Heart left ventricle (tissue), 16 donors: ENCODE results near the gene NEK7. TPM values are rescaled to one million over a fixed set of nuclear protein-coding genes. Genes with fewer than 3 reads are reported as not detected.
"Not testable (repeated sequence)": the region's sequence is repeated elsewhere in the genome, so short reads cannot be mapped to it uniquely, and the experiment has no call there.

Experiments
- ATAC-seq, 4 donors: fragments of 200-7000 bp; cut with Tn5 transposase; one replicate each; pipeline ENCODE4 v1.9.1; 2020 to 2022; ENCODE audit warnings: moderate library complexity in 4 of 4, mild to moderate bottlenecking in 3 of 4, moderate number of reproducible peaks in 1 of 4
- DNase-seq, 5 donors: peaks; one replicate each; pipeline ENCODE4 v3.0.0-alpha.2; 2020
- H3K27ac ChIP-seq, 12 donors: fragments of 200-600 bp; sonication (generic) in 4 of 12; one replicate each; pipeline versions ENCODE4 v1.5.0 to v1.8.0; 2016 to 2022; ENCODE audit warnings: mild to moderate bottlenecking in 2 of 12
- H3K27me3 ChIP-seq, 9 donors: fragments of 200-600 bp; sonication (generic) in 2 of 9; one replicate each; pipeline versions ENCODE4 v1.5.1 to v1.8.0; 2016 to 2022; ENCODE audit warnings: mild to moderate bottlenecking in 3 of 9
- H3K36me3 ChIP-seq, 9 donors: fragments of 200-600 bp; sonication (generic) in 2 of 9; one replicate each; pipeline versions ENCODE4 v1.5.0 to v1.8.0; 2018 to 2022; ENCODE audit warnings: mild to moderate bottlenecking in 2 of 9
- H3K4me1 ChIP-seq, 12 donors: fragments of 200-600 bp; sonication (generic) in 4 of 12; one replicate each; pipeline versions ENCODE4 v1.5.0 to v1.8.0; 2016 to 2022; ENCODE audit warnings: mild to moderate bottlenecking in 3 of 12
- H3K4me3 ChIP-seq, 12 donors: fragments of 200-600 bp; sonication (generic) in 4 of 12; one replicate each; pipeline versions ENCODE4 v1.5.0 to v1.8.0; 2017 to 2022; ENCODE audit warnings: mild to moderate bottlenecking in 9 of 12, moderate library complexity in 4 of 12
- H3K9me3 ChIP-seq, 12 donors: fragments of 200-600 bp; sonication (generic) in 4 of 12; one replicate each; pipeline versions ENCODE4 v1.5.0 to v1.8.0; 2016 to 2022; ENCODE audit warnings: mild to moderate bottlenecking in 1 of 12
- POLR2A ChIP-seq, 2 donors: fragments of 450-650 bp; IDR thresholded peaks; one replicate each; pipeline ENCODE4 v1.6.1; 2017; ENCODE audit warnings: antibody characterized with exemption in 2 of 2, mild to moderate bottlenecking in 2 of 2, moderate library complexity in 2 of 2
- WGBS, 4 donors: extraction: QIAGEN DNeasy Blood & Tissue Kit in 2 of 4; methylation state at CpG; one replicate each; pipeline versions ENCODE4 v1.1.5 to v1.1.7; 2013 to 2018; 5-methylcytosine and 5-hydroxymethylcytosine counted together
- intact Hi-C, 10 donors: fragments of 100-400 bp; cut with DNase I; formaldehyde crosslinking; loops; one replicate each; pipeline versions ENCODE4 v1.11.1 to v1.14.2; 2022
- polyA plus RNA-seq, 2 donors: library from polyadenylated mRNA; stranded (reverse); fragments of 200-250 nt; gene quantifications; one replicate each; pipeline ENCODE4 v1.2.3, GENCODE V29; 2013
- total RNA-seq, 9 donors: library from RNA; depleted of rRNA in 2 of 9; stranded (reverse); fragments of >200 nt in 2 of 9; fragmentation: NEBNext Ultra II Directional in 3 of 9; extraction: Animal tissue kit (Norgen Biotek cat#: 25700) in 3 of 9; gene quantifications; one replicate each; pipeline versions ENCODE4 v1.1.0 to v1.2.4, GENCODE V29; 2016 to 2023
- TF ChIP-seq, protein P1 (sequence below), 12 donors: fragments of 200-600 bp; sonication (generic) in 4 of 12; IDR thresholded peaks; one replicate each; pipeline versions ENCODE4 v1.5.0 to v1.8.0; 2018 to 2022; ENCODE audit warnings: antibody characterized with exemption in 12 of 12, mild to moderate bottlenecking in 5 of 12
- donor health status: ischemic (EF 13 %, LVEDD 7.1; RV severe dilation, severe dysfunction).
- donor health status: healthy with polysubstance abuse.
- donor health status: DM: no; HTN: yes; CAD: no.
- donor health status: DM: no; HTN: no; CAD: no.
- donor health status: ischemic (EF 25% LVEDD 6.9; RV normal size, moderate dysfunction).
- donor health status: ischemic (EF 25% LVEDD 5.7; RV mildly dilated, moderate dysfunction).
- donor health status: healthy.
- donor health status: DM: yes; HTN: yes; CAD: no.
- donor health status: ischemic (EF 35%, LVEDD 5.7; RV mildly dilated, moderate dysfunction).
- donor health status: nonischemic (EF 11% LVEDD 7.7; RV severe dilation, severe dysfunction).
- donor health status: DM: yes; HTN: yes; CAD: no.
- donor health status: PGD.
- donor health status: ischemic (EF 29% LVEDD 5.4; RV normal size, mild dysfunction).
- donor health status: nonischemic (EF 23%, LVEDD 6.1; RV moderate dilation, normal function).

The NEK7 gene
- total and polyA plus RNA-seq, 11 donors, result 57.5 to 499 (median 235) TPM

DNA sequence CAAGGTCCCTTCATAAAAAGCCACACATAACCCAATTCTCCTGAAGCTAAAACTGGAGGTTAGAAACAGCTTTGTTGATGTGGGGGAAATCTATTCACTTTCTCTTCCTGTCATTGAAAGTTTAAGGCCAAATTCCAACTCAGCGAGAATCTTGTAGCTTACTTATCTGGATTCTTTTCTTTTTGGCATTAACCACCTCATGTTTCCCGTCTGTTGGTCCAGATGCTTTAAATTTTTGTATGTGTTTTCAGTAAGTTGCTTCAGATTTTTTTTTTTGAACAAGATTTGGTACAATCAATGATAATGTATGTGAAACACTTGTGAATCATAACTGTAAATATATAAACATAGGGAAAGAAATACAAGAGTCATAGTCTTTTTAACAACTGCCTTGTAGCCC, 33.7 kb upstream of the NEK7 start:
- peak overlapping the region in 1 of 12 donors; percentile 43 for H3K27ac ChIP-seq
- H3K27me3 ChIP-seq, result no peaks in the 10 kb centered on the region
- H3K36me3 ChIP-seq, result no peaks in the 10 kb centered on the region
- H3K9me3 ChIP-seq, result no peaks in the 10 kb centered on the region
- DNase-seq (no peak), ATAC-seq (no peak)
- no peak overlapping the region for H3K4me3 ChIP-seq
- intact Hi-C loops, result no loop called here
- TF ChIP-seq, protein P1, sequence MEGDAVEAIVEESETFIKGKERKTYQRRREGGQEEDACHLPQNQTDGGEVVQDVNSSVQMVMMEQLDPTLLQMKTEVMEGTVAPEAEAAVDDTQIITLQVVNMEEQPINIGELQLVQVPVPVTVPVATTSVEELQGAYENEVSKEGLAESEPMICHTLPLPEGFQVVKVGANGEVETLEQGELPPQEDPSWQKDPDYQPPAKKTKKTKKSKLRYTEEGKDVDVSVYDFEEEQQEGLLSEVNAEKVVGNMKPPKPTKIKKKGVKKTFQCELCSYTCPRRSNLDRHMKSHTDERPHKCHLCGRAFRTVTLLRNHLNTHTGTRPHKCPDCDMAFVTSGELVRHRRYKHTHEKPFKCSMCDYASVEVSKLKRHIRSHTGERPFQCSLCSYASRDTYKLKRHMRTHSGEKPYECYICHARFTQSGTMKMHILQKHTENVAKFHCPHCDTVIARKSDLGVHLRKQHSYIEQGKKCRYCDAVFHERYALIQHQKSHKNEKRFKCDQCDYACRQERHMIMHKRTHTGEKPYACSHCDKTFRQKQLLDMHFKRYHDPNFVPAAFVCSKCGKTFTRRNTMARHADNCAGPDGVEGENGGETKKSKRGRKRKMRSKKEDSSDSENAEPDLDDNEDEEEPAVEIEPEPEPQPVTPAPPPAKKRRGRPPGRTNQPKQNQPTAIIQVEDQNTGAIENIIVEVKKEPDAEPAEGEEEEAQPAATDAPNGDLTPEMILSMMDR (IDR thresholded peaks at IDR 0.05), result no peak
- no peak for TF ChIP-seq POLR2A (IDR thresholded peaks at IDR 0.05)
- WGBS, 4 donors, result 28 to 54% (median 43%) methylated on average over 2 of the region's 2 CpGs
- H3K4me1 ChIP-seq, result peaks cover 0 to 34% (median 11%) of the 10 kb centered on the region in 12 donors

DNA sequence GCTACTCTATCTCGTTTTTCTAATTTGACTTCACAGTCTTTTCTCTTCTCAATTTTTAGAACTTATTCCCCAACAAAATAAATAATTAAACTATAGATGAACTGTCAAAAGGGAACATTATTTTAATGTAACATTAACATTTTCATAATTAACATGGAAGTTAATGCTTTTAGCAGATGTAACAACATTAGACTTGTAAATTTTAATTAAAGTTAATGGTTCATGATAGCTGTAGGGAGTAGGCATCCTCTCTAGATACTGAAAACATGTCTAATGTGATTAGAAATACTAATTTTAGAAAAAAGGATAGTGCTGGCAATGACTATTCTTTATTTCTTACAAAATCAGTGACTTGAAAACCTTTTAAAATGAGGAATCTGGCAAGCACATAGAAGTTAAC, 32.1 kb upstream of the NEK7 start:
- H3K36me3 ChIP-seq, result no peaks in the 10 kb centered on the region
- H3K27me3 ChIP-seq, result no peaks in the 10 kb centered on the region
- DNase-seq, result no peak
- WGBS, 4 donors, result 77 to 90% (median 85%) methylated on average over 1 of the region's 1 CpG
- no peak for ATAC-seq
- H3K4me1 ChIP-seq, result peaks cover 0 to 27% (median 8%) of the 10 kb centered on the region in 12 donors
- no peak overlapping the region for H3K27ac ChIP-seq
- H3K9me3 ChIP-seq, result no peaks in the 10 kb centered on the region
- intact Hi-C loops, result no loop called here
- no peak overlapping the region for H3K4me3 ChIP-seq
- TF ChIP-seq, protein P1 (IDR thresholded peaks at IDR 0.05), result no peak
- TF ChIP-seq POLR2A (IDR thresholded peaks at IDR 0.05), result no peak

DNA sequence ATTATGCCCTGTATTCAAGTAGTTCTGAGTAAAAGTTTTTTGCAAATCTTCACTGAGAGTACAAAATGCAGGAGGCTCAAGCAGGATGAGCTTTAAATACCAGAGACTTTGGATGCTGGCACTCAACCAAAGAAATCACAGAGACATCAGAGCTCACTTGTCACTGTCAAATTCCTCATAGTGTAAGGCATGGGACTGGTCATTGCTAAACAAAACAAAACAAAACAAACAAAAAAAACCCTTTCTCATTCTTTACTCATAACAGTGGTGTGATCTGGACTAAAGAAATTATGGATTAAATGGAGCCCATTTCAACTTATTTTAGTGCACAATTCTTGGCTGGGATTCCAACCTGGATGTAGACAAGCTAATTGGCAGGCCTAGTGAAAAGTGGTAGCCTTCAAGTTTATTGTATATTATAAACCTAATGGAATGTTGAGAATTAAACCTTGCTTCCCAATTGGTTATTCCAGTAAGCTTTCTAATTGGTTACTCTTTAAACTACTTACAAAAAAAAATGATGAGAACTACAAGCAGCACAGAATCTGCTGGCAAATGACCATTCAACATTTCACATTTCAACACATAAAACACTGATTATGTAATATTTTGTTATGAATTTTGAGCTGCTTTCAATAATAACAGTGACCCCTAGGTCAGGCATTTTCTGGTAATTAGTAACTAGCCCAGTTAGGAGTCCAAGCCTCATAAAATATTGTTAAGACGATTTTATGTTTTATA, 30.6 kb upstream of the NEK7 start:
- ATAC-seq (peak in 1 of 4 donors; percentile 62), DNase-seq (no peak)
- Histone ChIP-seq H3K9me3 (no peaks in the 10 kb centered on the region), H3K36me3 (no peaks in the 10 kb centered on the region), H3K27me3 (no peaks in the 10 kb centered on the region), H3K4me3 (no peak overlapping the region), H3K4me1 (peaks cover 0 to 27% (median 8%) of the 10 kb centered on the region in 12 donors), H3K27ac (no peak overlapping the region)
- TF ChIP-seq POLR2A (IDR thresholded peaks at IDR 0.05), result no peak
- TF ChIP-seq, protein P1 (IDR thresholded peaks at IDR 0.05), result no peak
- intact Hi-C loops, result no loop called here
- 61 to 74% (median 68%) methylated on average over 1 of the region's 1 CpG for WGBS, 4 donors

DNA sequence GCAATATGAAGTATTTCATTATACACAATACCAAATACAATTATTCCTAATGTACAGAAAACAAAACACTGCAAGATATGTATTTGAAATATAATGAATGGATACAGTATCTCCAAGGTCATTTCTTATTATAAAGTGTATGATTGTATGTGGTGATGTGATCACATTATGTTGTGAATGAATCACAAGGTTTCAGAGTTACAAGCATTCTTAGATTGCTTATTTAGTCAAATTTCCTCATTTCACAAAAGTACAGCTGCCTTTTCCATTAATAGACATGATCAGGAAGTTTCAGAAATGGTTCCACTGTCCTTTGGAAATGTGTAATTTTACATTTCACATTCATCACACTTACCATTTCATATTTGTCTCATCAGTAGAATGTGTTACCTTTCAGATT, 28.3 kb upstream of the NEK7 start:
- Histone ChIP-seq H3K4me3 (no peak overlapping the region), H3K27ac (no peak overlapping the region), H3K4me1 (peaks cover 0 to 15% (median 5%) of the 10 kb centered on the region in 12 donors), H3K36me3 (no peaks in the 10 kb centered on the region), H3K9me3 (no peaks in the 10 kb centered on the region), H3K27me3 (no peaks in the 10 kb centered on the region)
- intact Hi-C loops, result no loop called here
- ATAC-seq (no peak), DNase-seq (no peak)
- TF ChIP-seq POLR2A (IDR thresholded peaks at IDR 0.05), result no peak
- TF ChIP-seq, protein P1 (IDR thresholded peaks at IDR 0.05), result no peak

DNA sequence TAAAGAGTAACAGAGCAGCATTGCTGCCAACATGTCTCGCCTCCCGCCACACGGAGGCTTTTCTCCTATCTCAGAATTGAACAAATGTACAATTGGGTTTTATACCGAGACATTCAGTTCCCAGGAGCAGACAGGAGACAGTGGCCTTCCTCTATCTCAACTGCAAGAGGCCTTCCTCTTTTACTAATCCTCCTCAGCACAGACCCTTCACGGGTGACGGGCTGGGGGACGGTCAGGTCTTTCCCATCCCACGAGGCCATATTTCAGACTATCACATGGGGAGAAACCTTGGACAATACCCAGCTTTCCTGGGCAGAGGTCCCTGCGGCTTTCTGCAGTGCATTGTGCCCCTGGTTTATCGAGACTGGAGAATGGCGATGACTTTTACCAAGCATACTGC, 26.7 kb upstream of the NEK7 start:
- H3K4me3 ChIP-seq, H3K27me3 ChIP-seq, H3K9me3 ChIP-seq, H3K27ac ChIP-seq, H3K36me3 ChIP-seq, intact Hi-C loops, DNase-seq, ATAC-seq: not testable (repeated sequence)
- H3K4me1 ChIP-seq, result peaks cover 0 to 12% (median 4%) of the 10 kb centered on the region in 12 donors
- WGBS, 4 donors, result 79 to 93% (median 90%) methylated on average over 11 of the region's 11 CpGs
